NCI-H2107 treated with DMSO at 0.1 percent for 48 hours (cell line): ENCODE measurements around the gene PMAIP1.
A peak's percentile ranks its signal among the peaks of the same experiment; 100 is the strongest.
"Not testable (repeated sequence)": the region's sequence is repeated elsewhere in the genome, so short reads cannot be mapped to it uniquely, and the experiment has no call there.

Experiments used
- DNase-seq: peaks from one replicate; lab custom pipeline; 2025; ENCODE audit not compliant: unreplicated experiment; lab: John Stamatoyannopoulos, UW

Gene PMAIP1

GRCh38 chr18:59899298-59900221 is at the start of gene PMAIP1:
PMAIP1 (plus strand) TSS chr18:59899996; CDS start chr18:59900178, 182 bp downstream.
- peak; percentile 94 for DNase-seq

- no peak for DNase-seq
Observed at GRCh38 chr18:59851784-59852399, 47.9 kb upstream of the PMAIP1 start.

- DNase-seq: no peak
Observed at GRCh38 chr18:59852548-59852947, 47.2 kb upstream of the PMAIP1 start.

GRCh38 chr18:59853380-59853779 is 46.4 kb upstream of the PMAIP1 start:
- peak; percentile 31 for DNase-seq

GRCh38 chr18:59853988-59854387 is 45.8 kb upstream of the PMAIP1 start:
- DNase-seq: not testable (repeated sequence)

- no peak for DNase-seq
Observed at GRCh38 chr18:59861009-59861408, 38.8 kb upstream of the PMAIP1 start.

GRCh38 chr18:59861963-59862819 is 37.6 kb upstream of the PMAIP1 start:
- DNase-seq: peak; percentile 60

GRCh38 chr18:59865241-59865986 is 34.4 kb upstream of the PMAIP1 start:
- DNase-seq: no peak

GRCh38 chr18:59866551-59867269 is 33.1 kb upstream of the PMAIP1 start:
- no peak for DNase-seq

GRCh38 chr18:59867337-59868104 is 32.3 kb upstream of the PMAIP1 start:
- DNase-seq: no peak

GRCh38 chr18:59870623-59871130 is 29.1 kb upstream of the PMAIP1 start:
- DNase-seq: no peak

GRCh38 chr18:59871711-59872362 is 28.0 kb upstream of the PMAIP1 start:
- DNase-seq: peak; percentile 87

- DNase-seq: no peak
Observed at GRCh38 chr18:59873641-59874040, 26.2 kb upstream of the PMAIP1 start.

GRCh38 chr18:59874166-59874565 is 25.6 kb upstream of the PMAIP1 start:
- no peak for DNase-seq

- DNase-seq: no peak
Observed at GRCh38 chr18:59876310-59876626, 23.5 kb upstream of the PMAIP1 start.

- DNase-seq: no peak
Observed at GRCh38 chr18:59877361-59877760, 22.4 kb upstream of the PMAIP1 start.

- DNase-seq: no peak
Observed at GRCh38 chr18:59878644-59879043, 21.2 kb upstream of the PMAIP1 start.
